C4-2B (cell line): ENCODE results near the gene TMEM178A.

Experiments
- ZFX ChIP-seq: fragments of 450-650 bp; IDR thresholded peaks from 2 replicates; pipeline ENCODE4 v1.6.1; 2017
- TF ChIP-seq, protein P1 (sequence below): fragments of 450-650 bp; conservative IDR thresholded peaks from 2 replicates; pipeline ENCODE4 v1.5.1; 2017; ENCODE audit warnings: mild to moderate bottlenecking

DNA sequence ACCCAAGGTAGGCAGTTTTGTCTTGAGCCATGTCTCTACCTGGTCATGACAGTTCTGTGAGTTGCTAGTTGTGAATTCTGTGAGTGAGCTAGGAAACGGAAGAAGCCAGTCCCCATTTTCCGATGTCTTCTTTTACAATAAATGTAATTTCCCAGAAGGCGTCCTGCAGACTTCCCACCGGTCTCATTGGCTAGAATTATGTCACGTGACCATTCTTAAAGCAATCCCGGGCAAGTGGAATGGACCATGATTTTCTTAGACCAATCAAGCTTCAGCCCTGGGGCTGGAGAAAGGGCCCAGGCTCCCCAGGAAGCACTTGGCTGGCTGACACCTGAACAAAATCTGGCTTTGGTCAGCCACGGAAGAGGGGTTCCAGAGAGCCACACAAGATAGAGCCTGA, 10.6 kb downstream of the TMEM178A start:
- TF ChIP-seq, protein P1, sequence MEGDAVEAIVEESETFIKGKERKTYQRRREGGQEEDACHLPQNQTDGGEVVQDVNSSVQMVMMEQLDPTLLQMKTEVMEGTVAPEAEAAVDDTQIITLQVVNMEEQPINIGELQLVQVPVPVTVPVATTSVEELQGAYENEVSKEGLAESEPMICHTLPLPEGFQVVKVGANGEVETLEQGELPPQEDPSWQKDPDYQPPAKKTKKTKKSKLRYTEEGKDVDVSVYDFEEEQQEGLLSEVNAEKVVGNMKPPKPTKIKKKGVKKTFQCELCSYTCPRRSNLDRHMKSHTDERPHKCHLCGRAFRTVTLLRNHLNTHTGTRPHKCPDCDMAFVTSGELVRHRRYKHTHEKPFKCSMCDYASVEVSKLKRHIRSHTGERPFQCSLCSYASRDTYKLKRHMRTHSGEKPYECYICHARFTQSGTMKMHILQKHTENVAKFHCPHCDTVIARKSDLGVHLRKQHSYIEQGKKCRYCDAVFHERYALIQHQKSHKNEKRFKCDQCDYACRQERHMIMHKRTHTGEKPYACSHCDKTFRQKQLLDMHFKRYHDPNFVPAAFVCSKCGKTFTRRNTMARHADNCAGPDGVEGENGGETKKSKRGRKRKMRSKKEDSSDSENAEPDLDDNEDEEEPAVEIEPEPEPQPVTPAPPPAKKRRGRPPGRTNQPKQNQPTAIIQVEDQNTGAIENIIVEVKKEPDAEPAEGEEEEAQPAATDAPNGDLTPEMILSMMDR = no peak
- TF ChIP-seq ZFX = no peak
